Testis (tissue), 3 donors: Measurements from ENCODE around the gene ZFAND6. TPM values are rescaled to one million over a fixed set of nuclear protein-coding genes. Genes with fewer than 3 reads are reported as not detected.

Source experiments
- DNase-seq: peaks from one replicate; pipeline ENCODE4 v3.0.0-alpha.2; 2019
- H3K27ac ChIP-seq, 2 donors: fragments of 200-600 bp; sonication (generic); one replicate each; pipeline ENCODE4 v1.5.1; 2019
- H3K27me3 ChIP-seq: fragments of 200-600 bp; sonication (generic); one replicate; pipeline ENCODE4 v1.5.1; 2019
- H3K36me3 ChIP-seq: fragments of 200-600 bp; sonication (generic); one replicate; pipeline ENCODE4 v1.5.1; 2017; ENCODE audit warnings: low read depth; ENCODE audit errors: missing control alignments
- H3K4me1 ChIP-seq: fragments of 200-600 bp; sonication (generic); one replicate; pipeline ENCODE4 v1.5.1; 2019
- H3K4me3 ChIP-seq, 2 donors: fragments of 200-600 bp; sonication (generic); one replicate each; pipeline ENCODE4 v1.5.1; 2017 to 2019
- H3K9me3 ChIP-seq: fragments of 200-600 bp; sonication (generic); one replicate; pipeline ENCODE4 v1.5.1; 2017
- CTCF ChIP-seq, 3 experiments: fragments of 450-650 bp in 2 of 3; fragments of 200-600 bp in 1 of 3; sonication (generic) in 1 of 3; IDR thresholded peaks; one replicate each; pipeline ENCODE4 v1.5.1; 2016 to 2019; ENCODE audit warnings: antibody characterized with exemption in 3 of 3, mild to moderate bottlenecking in 2 of 3, moderate library complexity in 1 of 3
- POLR2A ChIP-seq: fragments of 450-650 bp; IDR thresholded peaks from one replicate; pipeline ENCODE4 v1.6.1; 2017; ENCODE audit warnings: antibody characterized with exemption, mild to moderate bottlenecking, moderate library complexity
- WGBS, 2 donors: methylation state at CpG; one replicate each; pipeline ENCODE4 v1.1.5; 2018; 5-methylcytosine and 5-hydroxymethylcytosine counted together
- intact Hi-C: fragments of 100-400 bp; cut with DNase I; formaldehyde crosslinking; loops from one replicate; pipeline ENCODE4 v1.15.1; 2023; ENCODE audit warnings: low total_unique reads
- polyA plus RNA-seq: library from polyadenylated mRNA; stranded (reverse); fragments of 350-450 nt; fragmentation: Illumina TruSeq; extraction: RNeasy Lipid Tissue Mini Kit (QIAGEN cat#74804); gene quantifications from one replicate; pipeline ENCODE4 v1.2.3, GENCODE V29; 2014; ENCODE audit warnings: low read depth, low replicate concordance; ENCODE audit not compliant: insufficient read depth
- total RNA-seq, 2 donors: library from RNA; depleted of rRNA; stranded (reverse); fragments of >200 nt; gene quantifications; one replicate each; pipeline ENCODE4 v1.2.3, GENCODE V29; 2016

The ZFAND6 gene
- total and polyA plus RNA-seq, 3 donors from 2014 or later = 220 to 255 (median 251) TPM

DNA sequence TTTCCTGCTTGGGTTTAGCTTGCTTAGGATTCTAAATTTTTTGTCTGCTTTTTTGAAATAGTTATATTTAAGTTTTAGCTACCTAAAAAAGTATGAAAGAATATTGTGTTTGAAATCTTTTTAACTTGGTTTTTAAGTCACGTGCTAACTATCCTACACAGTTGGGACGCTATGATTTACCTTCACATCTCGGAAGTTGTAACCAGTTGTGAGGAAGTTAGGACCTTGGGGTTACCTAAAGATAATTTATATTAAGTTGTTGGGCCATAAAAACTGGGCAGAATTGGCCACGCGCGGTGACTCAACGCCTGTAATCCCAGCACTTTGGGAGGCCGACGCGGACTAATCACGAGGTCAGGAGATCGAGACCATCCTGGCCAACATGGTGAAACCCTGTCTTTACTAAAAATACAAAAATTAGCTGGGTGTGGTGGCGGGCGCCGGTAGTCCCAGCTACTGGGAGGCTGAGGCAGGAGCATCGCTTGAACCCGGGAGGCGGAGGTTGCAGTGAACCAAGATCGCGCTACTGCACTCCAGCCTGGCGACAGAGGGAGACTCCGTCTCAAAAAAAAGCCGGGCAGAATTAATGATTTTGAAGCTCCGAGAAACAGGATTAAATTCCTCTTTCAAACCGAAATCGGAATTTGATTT is 1.0 kb downstream of the ZFAND6 start:
- Histone ChIP-seq H3K4me1 (no peaks in the 10 kb centered on the region), H3K27ac (peak overlapping the region; percentile 93 to 95), H3K27me3 (no peaks in the 10 kb centered on the region), H3K9me3 (no peaks in the 10 kb centered on the region), H3K4me3 (peak overlapping the region; percentile 94 to 97), H3K36me3 (no peaks in the 10 kb centered on the region)
- 9 to 21% methylated on average over 26 of the region's 26 CpGs for WGBS, 2 donors
- TF ChIP-seq CTCF (IDR thresholded peaks at IDR 0.05) (no peak), POLR2A (no peak)
- peak; percentile 55 for DNase-seq
- intact Hi-C loops = loop anchor here (10.0 kb wide), 1 partner anchor 104 kb away; no protein-coding TSS in a partner anchor

DNA sequence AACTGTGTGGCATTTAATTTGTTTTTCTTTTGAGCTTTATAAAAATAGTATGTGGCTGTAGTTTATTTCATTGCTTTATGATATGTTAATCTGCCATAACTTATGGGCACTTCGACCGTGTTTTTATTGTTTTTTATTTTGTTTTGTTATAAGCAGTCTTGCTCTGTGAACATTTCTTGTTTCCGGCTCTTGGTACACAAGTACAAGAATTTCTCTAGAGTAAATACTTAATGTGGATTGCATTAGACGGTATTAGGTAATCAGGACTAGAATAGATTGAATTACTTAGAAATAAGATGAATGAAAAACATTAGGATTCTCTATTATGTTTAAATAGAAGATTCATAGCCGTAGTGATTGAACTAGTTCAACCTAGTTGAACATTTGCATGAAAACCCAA is 2.1 kb downstream of the ZFAND6 start:
- intact Hi-C loops = loop anchor here (10.0 kb wide), 1 partner anchor 103 kb away; no protein-coding TSS in a partner anchor
- H3K4me1 ChIP-seq = no peaks in the 10 kb centered on the region
- no peaks in the 10 kb centered on the region for H3K9me3 ChIP-seq
- TF ChIP-seq CTCF (IDR thresholded peaks at IDR 0.05) (no peak), POLR2A (no peak)
- DNase-seq = no peak
- H3K27ac ChIP-seq = peak overlapping the region in 1 of 2 donors; percentile 47
- H3K4me3 ChIP-seq = peak overlapping the region in 1 of 2 donors; percentile 94
- no peaks in the 10 kb centered on the region for H3K27me3 ChIP-seq
- 41 to 42% methylated on average over 5 of the region's 5 CpGs for WGBS, 2 donors
- no peaks in the 10 kb centered on the region for H3K36me3 ChIP-seq

- DNase-seq = no peak
- intact Hi-C loops = loop anchor here (10.0 kb wide), 1 partner anchor 98 kb away; no protein-coding TSS in a partner anchor
- Histone ChIP-seq H3K4me1 (peaks cover under 1% of the 10 kb centered on the region), H3K4me3 (no peak overlapping the region), H3K36me3 (no peaks in the 10 kb centered on the region), H3K27me3 (no peaks in the 10 kb centered on the region), H3K9me3 (no peaks in the 10 kb centered on the region), H3K27ac (no peak overlapping the region)
- no peak for TF ChIP-seq CTCF (IDR thresholded peaks at IDR 0.05)
- TF ChIP-seq POLR2A = no peak
Observed at GRCh38 chr15:80066912-80067311, 7.4 kb downstream of the ZFAND6 start.

GRCh38 chr15:80068578-80068977 is 9.1 kb downstream of the ZFAND6 start:
- TF ChIP-seq POLR2A (no peak), CTCF (IDR thresholded peaks at IDR 0.05) (no peak)
- no peaks in the 10 kb centered on the region for H3K9me3 ChIP-seq
- no peaks in the 10 kb centered on the region for H3K36me3 ChIP-seq
- no peak overlapping the region for H3K4me3 ChIP-seq
- peaks cover 4% of the 10 kb centered on the region for H3K4me1 ChIP-seq
- WGBS, 2 donors = 76 to 77% methylated on average over 11 of the region's 11 CpGs
- H3K27ac ChIP-seq = peak overlapping the region; percentile 3 to 15
- H3K27me3 ChIP-seq = no peaks in the 10 kb centered on the region
- intact Hi-C loops = loop anchor here (10.0 kb wide), 1 partner anchor 96 kb away; no protein-coding TSS in a partner anchor
- DNase-seq = no peak

DNA sequence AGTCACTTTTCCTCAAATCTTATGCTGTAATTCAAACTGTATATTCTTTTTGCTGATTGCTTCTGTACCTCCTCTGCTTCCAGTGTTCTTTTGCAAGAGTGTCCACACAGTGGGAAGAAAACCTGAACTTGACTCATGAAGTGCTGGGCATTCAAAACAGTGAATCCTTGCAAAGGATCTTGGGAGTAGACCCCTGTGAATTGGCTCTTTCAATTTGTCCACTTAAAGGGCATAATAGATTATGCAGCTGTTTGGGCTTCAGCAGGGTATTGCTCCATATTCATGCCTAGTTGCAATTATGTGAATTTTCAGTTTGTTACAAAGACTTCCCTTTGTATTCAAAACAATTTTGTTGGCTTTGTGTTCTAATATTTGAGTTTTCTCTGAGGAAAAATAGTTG is 11.4 kb downstream of the ZFAND6 start:
- no peaks in the 10 kb centered on the region for H3K27me3 ChIP-seq
- H3K4me3 ChIP-seq = no peak overlapping the region
- TF ChIP-seq CTCF (IDR thresholded peaks at IDR 0.05) (no peak), POLR2A (no peak)
- intact Hi-C loops = no loop called here
- no peaks in the 10 kb centered on the region for H3K36me3 ChIP-seq
- peaks cover 4% of the 10 kb centered on the region for H3K4me1 ChIP-seq
- no peak overlapping the region for H3K27ac ChIP-seq
- no peaks in the 10 kb centered on the region for H3K9me3 ChIP-seq
- no peak for DNase-seq
